Progenitor cell of endocrine pancreas (in vitro differentiated cells): ENCODE measurements around the gene CDO1. TPM values are rescaled to one million over a fixed set of nuclear protein-coding genes. Genes with fewer than 3 reads are reported as not detected.

ENCODE experiments used
- DNase-seq: peaks from one replicate; pipeline ENCODE4 v3.0.0; 2021; ENCODE audit warnings: low spot score; ENCODE audit not compliant: unreplicated experiment
- H3K27ac Mint-ChIP-seq: 2 replicates; pipeline ENCODE4 v1.8.0; 2021; ENCODE audit warnings: mild to moderate bottlenecking, moderate library complexity, mixed read lengths
- H3K27me3 Mint-ChIP-seq: 2 replicates; pipeline ENCODE4 v1.8.0; 2021; ENCODE audit warnings: mixed read lengths
- H3K36me3 Mint-ChIP-seq: 2 replicates; pipeline ENCODE4 v1.8.0; 2022; ENCODE audit warnings: mixed read lengths; ENCODE audit not compliant: insufficient read depth
- H3K4me1 Mint-ChIP-seq: 2 replicates; pipeline ENCODE4 v1.8.0; 2021; ENCODE audit warnings: low read depth, mixed read lengths
- H3K4me3 Mint-ChIP-seq: 2 replicates; pipeline ENCODE4 v1.8.0; 2021; ENCODE audit warnings: low read depth, mild to moderate bottlenecking, moderate library complexity, mixed read lengths
- H3K9me3 Mint-ChIP-seq: 2 replicates; pipeline ENCODE4 v1.8.0; 2021; ENCODE audit warnings: low read depth, mixed read lengths
- total RNA-seq: library from RNA; stranded (reverse); gene quantifications from 2 replicates; pipeline ENCODE4 v1.2.1, GENCODE V29; 2021
- TF ChIP-seq, protein P1 (sequence below): fragments of 200-600 bp; sonication (generic); IDR thresholded peaks from one replicate; pipeline ENCODE4 v1.5.0; 2021; ENCODE audit warnings: antibody characterized with exemption, mild to moderate bottlenecking; ENCODE audit not compliant: unreplicated experiment

The CDO1 gene
- total RNA-seq, 1 donor from 2014 or later, result 25.1 TPM

DNA sequence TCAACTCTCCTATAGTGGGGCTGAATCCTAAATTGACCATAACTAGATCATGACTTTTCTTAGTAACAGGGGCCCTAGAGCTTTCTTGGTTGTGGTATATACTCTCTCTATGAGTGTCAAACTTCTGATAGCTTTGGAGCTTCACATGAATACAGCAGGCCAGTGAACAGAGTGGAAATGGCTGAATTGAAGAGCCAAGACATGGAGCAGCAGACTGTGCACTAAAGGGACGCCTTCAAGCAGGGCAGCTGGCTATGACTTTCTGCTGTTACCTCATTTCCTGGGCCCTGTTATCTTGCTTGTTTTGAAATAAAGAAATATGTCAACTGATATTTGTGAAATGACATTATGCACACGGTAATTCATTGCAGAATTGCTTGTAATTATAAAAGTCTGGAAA, 16.4 kb downstream of the CDO1 start:
- DNase-seq, result no peak
- no peaks in the 10 kb centered on the region for H3K4me1 Mint-ChIP-seq
- H3K4me3 Mint-ChIP-seq, result no peak overlapping the region
- no peaks in the 10 kb centered on the region for H3K27me3 Mint-ChIP-seq
- H3K27ac Mint-ChIP-seq, result no peak overlapping the region
- no peaks in the 10 kb centered on the region for H3K9me3 Mint-ChIP-seq
- H3K36me3 Mint-ChIP-seq, result peaks cover 10% of the 10 kb centered on the region
- TF ChIP-seq, protein P1, sequence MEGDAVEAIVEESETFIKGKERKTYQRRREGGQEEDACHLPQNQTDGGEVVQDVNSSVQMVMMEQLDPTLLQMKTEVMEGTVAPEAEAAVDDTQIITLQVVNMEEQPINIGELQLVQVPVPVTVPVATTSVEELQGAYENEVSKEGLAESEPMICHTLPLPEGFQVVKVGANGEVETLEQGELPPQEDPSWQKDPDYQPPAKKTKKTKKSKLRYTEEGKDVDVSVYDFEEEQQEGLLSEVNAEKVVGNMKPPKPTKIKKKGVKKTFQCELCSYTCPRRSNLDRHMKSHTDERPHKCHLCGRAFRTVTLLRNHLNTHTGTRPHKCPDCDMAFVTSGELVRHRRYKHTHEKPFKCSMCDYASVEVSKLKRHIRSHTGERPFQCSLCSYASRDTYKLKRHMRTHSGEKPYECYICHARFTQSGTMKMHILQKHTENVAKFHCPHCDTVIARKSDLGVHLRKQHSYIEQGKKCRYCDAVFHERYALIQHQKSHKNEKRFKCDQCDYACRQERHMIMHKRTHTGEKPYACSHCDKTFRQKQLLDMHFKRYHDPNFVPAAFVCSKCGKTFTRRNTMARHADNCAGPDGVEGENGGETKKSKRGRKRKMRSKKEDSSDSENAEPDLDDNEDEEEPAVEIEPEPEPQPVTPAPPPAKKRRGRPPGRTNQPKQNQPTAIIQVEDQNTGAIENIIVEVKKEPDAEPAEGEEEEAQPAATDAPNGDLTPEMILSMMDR, result no peak

DNA sequence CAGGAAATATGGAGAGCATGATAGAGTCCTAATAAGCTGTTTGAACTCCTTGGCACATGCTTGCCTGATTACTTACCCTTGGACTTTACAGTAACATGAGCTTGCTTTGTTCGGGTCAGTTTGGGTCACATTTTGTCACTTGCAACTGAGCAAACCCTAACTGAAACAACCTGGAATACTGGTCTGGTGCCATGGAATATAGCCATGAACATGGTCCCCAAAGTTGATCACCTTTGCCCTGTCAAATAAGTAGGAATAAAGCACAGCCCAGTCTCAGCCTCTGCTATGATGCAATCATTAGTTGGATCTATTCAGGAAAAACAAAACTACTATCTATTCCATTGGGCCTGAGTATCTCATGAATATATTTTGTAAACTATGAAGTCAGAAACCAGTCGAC, 18.2 kb downstream of the CDO1 start:
- TF ChIP-seq, protein P1, result no peak
- Mint-ChIP-seq H3K27me3 (no peaks in the 10 kb centered on the region), H3K27ac (no peak overlapping the region), H3K4me1 (no peaks in the 10 kb centered on the region), H3K9me3 (no peaks in the 10 kb centered on the region), H3K36me3 (no peaks in the 10 kb centered on the region), H3K4me3 (no peak overlapping the region)
- no peak for DNase-seq

DNA sequence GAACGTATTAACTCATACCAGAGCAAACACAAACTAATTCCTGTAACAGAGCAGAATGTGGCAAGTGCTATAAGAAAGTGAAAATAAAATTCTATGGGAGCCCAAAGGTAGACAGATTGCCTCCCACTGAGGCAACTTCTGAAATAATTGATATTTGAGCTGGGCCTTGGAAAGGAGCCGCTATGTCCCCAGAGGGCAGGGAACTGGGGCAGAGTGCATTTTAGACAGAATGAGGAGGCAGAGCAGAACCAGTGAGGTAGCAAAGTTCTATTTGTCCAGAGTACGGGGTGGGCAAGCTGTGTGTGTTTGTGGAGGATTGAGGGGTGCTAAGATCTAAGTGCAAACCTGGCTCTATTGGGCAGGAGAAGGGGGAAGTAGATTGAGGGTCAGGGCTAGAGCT, 19.8 kb downstream of the CDO1 start:
- H3K27me3 Mint-ChIP-seq, result peaks cover 9% of the 10 kb centered on the region
- DNase-seq, result no peak

DNA sequence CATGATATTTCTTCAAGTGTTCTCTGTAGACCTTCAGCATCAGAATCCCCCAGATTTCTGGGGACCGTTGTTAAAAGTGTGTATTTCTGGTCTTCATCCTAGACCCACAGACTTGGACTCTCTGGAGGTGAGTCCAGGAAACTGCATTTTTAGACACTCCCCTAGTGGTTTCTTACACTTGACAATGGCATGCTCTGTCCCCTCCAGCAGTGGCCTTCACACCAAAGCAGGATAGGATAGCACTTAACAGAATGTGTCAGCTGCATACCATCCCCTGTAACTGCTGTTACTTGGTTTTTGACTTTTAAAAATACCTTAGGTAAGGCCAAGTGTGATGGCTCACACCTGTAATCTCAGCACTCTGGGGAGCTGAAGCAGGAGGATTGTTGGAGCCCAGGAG, 20.8 kb downstream of the CDO1 start:
- H3K4me1 Mint-ChIP-seq, result no peaks in the 10 kb centered on the region
- H3K27ac Mint-ChIP-seq, result no peak overlapping the region
- H3K9me3 Mint-ChIP-seq, result no peaks in the 10 kb centered on the region
- H3K4me3 Mint-ChIP-seq, result no peak overlapping the region
- peaks cover 10% of the 10 kb centered on the region for H3K27me3 Mint-ChIP-seq
- TF ChIP-seq, protein P1, result no peak
- H3K36me3 Mint-ChIP-seq, result no peaks in the 10 kb centered on the region
- DNase-seq, result no peak

More for the DNA sequence above, 19.8 kb downstream of the CDO1 start:
- Mint-ChIP-seq H3K36me3 (no peaks in the 10 kb centered on the region), H3K4me1 (no peaks in the 10 kb centered on the region), H3K27ac (no peak overlapping the region), H3K4me3 (no peak overlapping the region), H3K9me3 (no peaks in the 10 kb centered on the region)
- TF ChIP-seq, protein P1, result no peak

DNA sequence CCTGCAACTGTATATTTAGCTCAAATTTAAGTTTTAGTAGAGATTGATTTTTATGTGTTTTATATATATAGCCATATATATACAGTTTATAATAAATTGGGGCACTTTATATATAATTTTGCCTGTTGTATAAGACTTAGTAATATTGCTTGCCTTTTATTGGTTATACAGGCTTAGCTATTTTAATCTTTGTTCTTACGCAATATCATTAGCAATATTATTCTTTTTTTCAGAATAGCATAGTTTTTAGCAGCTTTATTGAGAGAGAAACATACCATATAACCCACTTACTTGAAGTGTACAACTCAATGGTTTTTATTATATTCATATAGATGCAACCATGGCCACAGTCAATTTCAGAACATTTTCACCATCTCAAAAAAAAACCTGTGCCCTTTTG, 28.0 kb downstream of the CDO1 start:
- Mint-ChIP-seq H3K36me3 (no peaks in the 10 kb centered on the region), H3K4me3 (no peak overlapping the region), H3K27ac (no peak overlapping the region), H3K27me3 (peaks cover 10% of the 10 kb centered on the region), H3K9me3 (no peaks in the 10 kb centered on the region), H3K4me1 (peaks cover 8% of the 10 kb centered on the region)
- TF ChIP-seq, protein P1, result no peak
- DNase-seq, result no peak
